Cardiac muscle cell (in vitro differentiated cells and primary cell): ENCODE measurements around the gene PCDH20. TPM values are rescaled to one million over a fixed set of nuclear protein-coding genes. Genes with fewer than 3 reads are reported as not detected.

Experiments
- DNase-seq, 2 donors: peaks; one replicate each; pipeline versions ENCODE4 v3.0.0 to v3.0.0-alpha.2; 2010 to 2017; ENCODE audit warnings: low read depth in 1 of 2, low spot score in 1 of 2
- H3K27ac ChIP-seq: fragments of 200-600 bp; sonication (generic); 2 replicates; pipeline ENCODE4 v1.5.1; 2016
- H3K27me3 ChIP-seq: fragments of 200-600 bp; sonication (generic); 2 replicates; pipeline ENCODE4 v1.6.0; 2016; ENCODE audit warnings: control low read depth
- H3K36me3 ChIP-seq: fragments of 200-600 bp; sonication (generic); 2 replicates; pipeline ENCODE4 v1.5.1; 2016; ENCODE audit warnings: control low read depth
- H3K4me1 ChIP-seq: fragments of 200-600 bp; sonication (generic); 2 replicates; pipeline ENCODE4 v1.8.1; 2017; ENCODE audit warnings: low read depth, mild to moderate bottlenecking, mixed run types
- H3K4me3 ChIP-seq: fragments of 200-600 bp; sonication (generic); 2 replicates; pipeline ENCODE4 v1.5.1; 2016; ENCODE audit warnings: mild to moderate bottlenecking
- H3K9me3 ChIP-seq: fragments of 200-600 bp; sonication (generic); 2 replicates; pipeline ENCODE4 v1.5.1; 2017; ENCODE audit warnings: low read depth, mild to moderate bottlenecking, control low read depth
- CTCF ChIP-seq: IDR thresholded peaks from 2 replicates; pipeline ENCODE4 v1.5.1; 2012; ENCODE audit warnings: low read depth, mild to moderate bottlenecking, low read length
- polyA plus RNA-seq: library from polyadenylated mRNA; unstranded; fragments of >200 nt; fragmentation: Nextera tagmentation; extraction: Ambion mirVana; gene quantifications from 2 replicates; pipeline ENCODE4 v1.2.1, GENCODE V29; 2016
- total RNA-seq: library from RNA; depleted of rRNA; stranded (reverse); fragments of >200 nt; gene quantifications from 2 replicates; pipeline ENCODE4 v1.2.3, GENCODE V29; 2016

Gene PCDH20
- total and polyA plus RNA-seq, 2 experiments from 2014 or later, result 7.3 to 8.6 TPM

DNA sequence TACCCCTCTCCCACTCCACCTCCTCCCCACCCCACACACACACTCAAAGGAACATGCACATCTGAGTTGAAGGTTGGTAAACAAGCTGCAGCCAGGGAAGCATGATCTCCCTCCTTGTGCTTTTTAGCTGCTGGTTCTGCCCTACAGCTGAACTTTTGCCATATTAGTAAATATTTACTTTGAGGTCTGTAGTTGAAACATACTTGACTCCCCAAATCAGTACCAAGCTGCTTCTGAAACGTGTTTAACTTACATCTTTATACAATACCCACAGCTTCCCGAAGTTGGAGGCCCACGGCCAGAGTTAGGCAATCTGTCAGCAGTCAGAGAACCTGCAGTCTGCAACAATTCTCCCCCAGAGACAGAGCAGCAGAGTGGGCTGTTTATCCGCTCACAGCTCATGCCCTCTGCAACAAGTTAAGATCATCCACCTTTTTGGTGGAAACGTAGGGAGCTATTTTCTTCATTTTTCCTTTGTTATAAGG lies 1.5 kb upstream of the PCDH20 start:
- DNase-seq, result no peak
- Histone ChIP-seq H3K36me3 (no peaks in the 10 kb centered on the region), H3K27ac (no peak overlapping the region), H3K9me3 (no peaks in the 10 kb centered on the region), H3K4me3 (no peak overlapping the region), H3K27me3 (peaks cover 27% of the 10 kb centered on the region), H3K4me1 (no peaks in the 10 kb centered on the region)
- no peak for TF ChIP-seq CTCF

GRCh38 chr13:61415058-61415721 lies 459 bp downstream of the PCDH20 start:
- peaks cover 37% of the 10 kb centered on the region for H3K27me3 ChIP-seq
- no peaks in the 10 kb centered on the region for H3K9me3 ChIP-seq
- DNase-seq, result peak; percentile 17 to 90
- peak overlapping the region; percentile 52 for H3K4me3 ChIP-seq
- no peaks in the 10 kb centered on the region for H3K4me1 ChIP-seq
- TF ChIP-seq CTCF, result no peak
- H3K36me3 ChIP-seq, result no peaks in the 10 kb centered on the region
- no peak overlapping the region for H3K27ac ChIP-seq

GRCh38 chr13:61414686-61415057 lies 977 bp downstream of the PCDH20 start:
- Histone ChIP-seq H3K9me3 (no peaks in the 10 kb centered on the region), H3K36me3 (no peaks in the 10 kb centered on the region), H3K27ac (no peak overlapping the region), H3K4me1 (no peaks in the 10 kb centered on the region), H3K4me3 (peak overlapping the region; percentile 52), H3K27me3 (peaks cover 37% of the 10 kb centered on the region)
- TF ChIP-seq CTCF, result no peak
- peak in 1 of 2 donors; percentile 4 for DNase-seq

- DNase-seq, result peak in 1 of 2 donors; percentile 34
- TF ChIP-seq CTCF, result no peak
- H3K27me3 ChIP-seq, result peaks cover 37% of the 10 kb centered on the region
These were observed 1.8 kb downstream of the PCDH20 start for GRCh38 chr13:61413572-61414535.

GRCh38 chr13:61410669-61411297 lies 4.9 kb downstream of the PCDH20 start:
- peaks cover 37% of the 10 kb centered on the region for H3K27me3 ChIP-seq
- peak; percentile 31 to 35 for DNase-seq
- H3K27ac ChIP-seq, result no peak overlapping the region
- H3K36me3 ChIP-seq, result no peaks in the 10 kb centered on the region
- no peak overlapping the region for H3K4me3 ChIP-seq
- H3K9me3 ChIP-seq, result no peaks in the 10 kb centered on the region
- peak; percentile 52 for TF ChIP-seq CTCF
- no peaks in the 10 kb centered on the region for H3K4me1 ChIP-seq

More at GRCh38 chr13:61413572-61414535, 1.8 kb downstream of the PCDH20 start:
- Histone ChIP-seq H3K27ac (no peak overlapping the region), H3K4me3 (peak overlapping the region; percentile 52), H3K36me3 (no peaks in the 10 kb centered on the region), H3K4me1 (no peaks in the 10 kb centered on the region), H3K9me3 (no peaks in the 10 kb centered on the region)
